ENCODE data around the gene IRX4. TPM values are rescaled to one million over a fixed set of nuclear protein-coding genes. Genes with fewer than 3 reads are reported as not detected.

Gene IRX4
- total and polyA plus RNA-seq, 9 of the 15 experiments (the other 6 are each of a cell fraction or from before 2014, with no cell fraction given), result not detected

DNA sequence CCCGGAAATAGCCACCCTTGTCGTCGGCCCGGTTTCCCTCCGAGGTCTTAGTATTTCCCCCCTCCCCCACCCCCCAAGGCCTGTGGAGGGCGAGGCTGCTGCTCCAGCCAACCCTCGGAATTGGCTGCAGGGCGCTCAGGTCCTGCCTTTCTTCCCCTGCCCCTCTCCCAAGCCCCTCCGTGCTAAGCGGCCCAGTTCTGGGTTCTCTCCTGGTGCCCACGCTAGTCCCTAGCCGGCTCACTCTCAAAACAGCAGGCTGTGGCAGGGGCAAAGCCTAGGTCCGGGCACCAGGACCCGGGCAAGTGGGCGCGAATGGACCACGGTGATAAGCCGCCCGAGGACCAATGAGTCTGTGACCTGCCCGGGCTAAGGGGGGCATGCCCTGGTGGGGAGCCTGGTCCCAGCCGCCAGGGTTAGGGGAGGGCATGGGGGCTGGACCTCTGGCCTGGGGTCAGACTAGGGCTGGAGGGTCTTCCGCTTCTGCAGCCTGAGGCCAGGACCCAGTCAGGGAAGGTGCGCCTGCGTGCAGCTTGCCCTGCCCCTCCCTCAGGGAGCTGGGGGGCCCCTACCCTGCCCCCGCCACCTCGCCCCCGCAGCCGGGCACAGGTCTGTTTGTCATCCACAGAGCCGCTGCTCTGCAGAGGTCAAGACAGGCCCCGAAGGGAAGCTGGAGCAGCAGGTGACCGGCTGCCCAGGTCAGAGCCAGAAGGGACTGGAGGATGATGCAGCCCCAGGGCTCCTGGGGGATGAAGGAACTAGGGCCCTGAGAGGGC, 5.0 kb upstream of the IRX4 start (continued):
- TF ChIP-seq, protein P1, sequence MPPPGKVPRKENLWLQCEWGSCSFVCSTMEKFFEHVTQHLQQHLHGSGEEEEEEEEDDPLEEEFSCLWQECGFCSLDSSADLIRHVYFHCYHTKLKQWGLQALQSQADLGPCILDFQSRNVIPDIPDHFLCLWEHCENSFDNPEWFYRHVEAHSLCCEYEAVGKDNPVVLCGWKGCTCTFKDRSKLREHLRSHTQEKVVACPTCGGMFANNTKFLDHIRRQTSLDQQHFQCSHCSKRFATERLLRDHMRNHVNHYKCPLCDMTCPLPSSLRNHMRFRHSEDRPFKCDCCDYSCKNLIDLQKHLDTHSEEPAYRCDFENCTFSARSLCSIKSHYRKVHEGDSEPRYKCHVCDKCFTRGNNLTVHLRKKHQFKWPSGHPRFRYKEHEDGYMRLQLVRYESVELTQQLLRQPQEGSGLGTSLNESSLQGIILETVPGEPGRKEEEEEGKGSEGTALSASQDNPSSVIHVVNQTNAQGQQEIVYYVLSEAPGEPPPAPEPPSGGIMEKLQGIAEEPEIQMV (tag; conservative IDR thresholded peaks at IDR 0.05; ENCODE audit: low read depth), result no peak

DNA sequence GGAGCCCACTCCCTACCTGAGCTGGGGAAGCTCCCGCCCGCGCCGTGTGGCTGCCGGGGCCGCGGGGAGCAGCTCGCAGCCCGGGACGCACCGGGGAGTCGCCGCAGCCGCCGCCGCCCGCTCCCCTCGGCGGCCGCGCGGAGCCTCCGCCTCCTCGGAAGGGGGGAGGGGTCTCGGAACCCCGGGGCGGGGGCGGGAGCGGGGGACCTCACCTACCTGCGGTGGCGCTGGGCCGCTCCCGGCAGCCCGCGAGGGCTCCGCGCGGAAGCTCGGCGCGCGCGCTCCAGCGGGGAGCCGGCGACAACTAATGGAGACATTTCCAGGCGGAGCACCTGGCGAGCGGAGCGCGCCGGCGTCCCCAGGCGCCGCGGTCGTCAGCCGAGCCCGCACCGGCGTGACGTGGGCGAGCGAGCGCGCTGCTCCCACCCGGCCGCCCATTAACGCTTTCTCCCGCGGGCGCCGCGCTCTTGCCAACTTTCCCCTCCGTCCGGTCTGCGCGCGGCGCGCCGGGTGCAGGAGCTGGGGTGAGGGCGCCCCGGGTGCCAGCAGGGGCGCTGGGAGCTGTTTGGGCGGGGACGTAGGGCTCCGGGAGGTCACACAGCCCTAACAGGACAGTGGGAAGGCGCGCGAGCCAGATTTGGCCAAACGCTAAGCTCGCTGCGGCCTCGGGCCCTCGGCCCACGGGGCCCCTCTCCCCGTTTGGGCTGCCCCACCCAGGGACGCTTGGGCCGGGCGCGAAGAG, 4.3 kb upstream of the IRX4 start:
- Histone ChIP-seq H3K9me1 (ENCODE audit: control insufficient read depth, insufficient read depth, low read length) (peaks cover 3% of the 10 kb centered on the region), H3K79me2 (ENCODE audit: control insufficient read depth, insufficient read depth, low read length) (no peaks in the 10 kb centered on the region), H3K27me3 (ENCODE audit: control insufficient read depth in 2 of 2, insufficient read depth in 2 of 2, low read length in 2 of 2) (peaks cover 19 to 62% of the 10 kb centered on the region in 2 experiments; a peak in 4 of 5 replicates), H3K4me1 (replicated peaks in 1 of 2; ENCODE audit: control insufficient read depth in 2 of 2, insufficient read depth in 2 of 2, low read length in 2 of 2) (peaks cover 0 to 18% of the 10 kb centered on the region in 2 experiments; a peak in 2 of 5 replicates), H4K20me1 (replicated peaks; ENCODE audit: control insufficient read depth, insufficient read depth, low read length) (0 out of 2 replicates have a peak, but pooled peaks cover 5% of the 10 kb centered on the region), H2AFZ (ENCODE audit: low read depth, low read length) (no peak overlapping the region), H3K9me3 (replicated peaks; ENCODE audit: control insufficient read depth, insufficient read depth, low read depth, low read length) (no peaks in the 10 kb centered on the region), H3K27ac (ENCODE audit: extremely low read depth, low read depth, low read length) (no peak overlapping the region), H3K4me3 (no peak overlapping the region), H3K9ac (ENCODE audit: insufficient read depth in 1 of 2, low read depth in 2 of 2, low read length in 2 of 2) (no peak overlapping the region), H3K36me3 (ENCODE audit: control insufficient read depth, insufficient read depth, low read length) (no peaks in the 10 kb centered on the region), H3K4me2 (ENCODE audit: insufficient read depth, low read length) (no peak overlapping the region)
- FAIRE-seq (no peak), DNase-seq (ENCODE audit: extremely low read depth in 1 of 4, low spot score in 3 of 4) (no peak), ATAC-seq (no peak)
- BruUV-seq (replicated peaks), result no TSS peak
- 71% methylated on average over 32 of the region's 102 CpGs for WGBS (ENCODE audit: insufficient coverage, low coverage, missing lambda C conversion rate)
- in situ Hi-C loops (cut with MboI) (no loop called here), intact Hi-C loops (cut with micrococcal nuclease) (no loop called here)
- ChIA-PET CTCF (ENCODE audit: low intra/inter-chr PET ratio) (no interaction called here), POLR2A (interaction anchor here (0.6 kb wide), 1 partner anchor 267 kb away, joined by 3 read pairs; no protein-coding TSS in a partner anchor)
- TF ChIP-seq, protein P2, sequence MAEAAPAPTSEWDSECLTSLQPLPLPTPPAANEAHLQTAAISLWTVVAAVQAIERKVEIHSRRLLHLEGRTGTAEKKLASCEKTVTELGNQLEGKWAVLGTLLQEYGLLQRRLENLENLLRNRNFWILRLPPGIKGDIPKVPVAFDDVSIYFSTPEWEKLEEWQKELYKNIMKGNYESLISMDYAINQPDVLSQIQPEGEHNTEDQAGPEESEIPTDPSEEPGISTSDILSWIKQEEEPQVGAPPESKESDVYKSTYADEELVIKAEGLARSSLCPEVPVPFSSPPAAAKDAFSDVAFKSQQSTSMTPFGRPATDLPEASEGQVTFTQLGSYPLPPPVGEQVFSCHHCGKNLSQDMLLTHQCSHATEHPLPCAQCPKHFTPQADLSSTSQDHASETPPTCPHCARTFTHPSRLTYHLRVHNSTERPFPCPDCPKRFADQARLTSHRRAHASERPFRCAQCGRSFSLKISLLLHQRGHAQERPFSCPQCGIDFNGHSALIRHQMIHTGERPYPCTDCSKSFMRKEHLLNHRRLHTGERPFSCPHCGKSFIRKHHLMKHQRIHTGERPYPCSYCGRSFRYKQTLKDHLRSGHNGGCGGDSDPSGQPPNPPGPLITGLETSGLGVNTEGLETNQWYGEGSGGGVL (CRISPR knock-in tag; IDR thresholded peaks at IDR 0.05), result no peak

All from K562 (cell line).